A549 (cell line): ENCODE data around the gene ADCY4.

Experiments
- BHLHE40 ChIP-seq: IDR thresholded peaks from 2 replicates; pipeline ENCODE4 v1.6.1; 2012; ENCODE audit warnings: low read depth, low read length, inconsistent platforms
- CEBPB ChIP-seq, 2 experiments: fragments of >200 bp in 1 of 2; sonication (Bioruptor Twin) in 1 of 2; formaldehyde crosslinking in 1 of 2; IDR thresholded peaks; 2 replicates each; pipeline ENCODE4 v1.6.1; 2012 to 2016
- CTCF ChIP-seq: fragments of >200 bp; sonication (Bioruptor Twin); formaldehyde crosslinking; IDR thresholded peaks from 3 replicates; pipeline ENCODE4 v1.5.1; 2016
- E2F6 ChIP-seq: IDR thresholded peaks from 2 replicates; pipeline ENCODE4 v1.6.1; 2012; ENCODE audit warnings: low read depth, borderline replicate concordance
- ELK1 ChIP-seq: fragments of 150-350 bp; IDR thresholded peaks from 2 replicates; pipeline ENCODE4 v1.6.1; 2014; ENCODE audit warnings: low read depth, mild to moderate bottlenecking, low read length
- EP300 ChIP-seq, 2 experiments: fragments of >200 bp; sonication (Bioruptor Twin); formaldehyde crosslinking; IDR thresholded peaks; 2 replicates in 1 of 2; 3 replicates in 1 of 2; pipeline ENCODE4 v1.6.1; 2016 to 2017
- KDM5A ChIP-seq: fragments of 200-600 bp; sonication (generic); IDR thresholded peaks from 2 replicates; pipeline ENCODE4 v1.6.1; 2016; ENCODE audit warnings: antibody characterized with exemption, mild to moderate bottlenecking
- PBX3 ChIP-seq: IDR thresholded peaks from 2 replicates; pipeline ENCODE4 v1.6.1; 2012
- POLR2A ChIP-seq: IDR thresholded peaks from 2 replicates; pipeline ENCODE4 v1.6.1; 2012; ENCODE audit warnings: mild to moderate bottlenecking, low read length
- RCOR1 ChIP-seq: fragments of 150-350 bp; IDR thresholded peaks from 2 replicates; pipeline ENCODE4 v1.6.1; 2014; ENCODE audit warnings: antibody characterized with exemption, low read length, low read depth
- TF ChIP-seq, protein P1 (sequence below): fragments of 200-600 bp; sonication (generic); IDR thresholded peaks from 2 replicates; pipeline ENCODE4 v1.6.1; 2016; ENCODE audit warnings: antibody characterized with exemption, mild to moderate bottlenecking, moderate library complexity

GRCh38 chr14:24364841-24365240 lies 30.0 kb upstream of the ADCY4 start:
- no peak for TF ChIP-seq POLR2A
- no peak for TF ChIP-seq CTCF
- TF ChIP-seq EP300 (IDR thresholded peaks at IDR 0.05) = no peak
- TF ChIP-seq PBX3 = no peak
- TF ChIP-seq CEBPB (IDR thresholded peaks at IDR 0.05) = no peak
- TF ChIP-seq RCOR1 = no peak
- TF ChIP-seq KDM5A = no peak
- TF ChIP-seq, protein P1, sequence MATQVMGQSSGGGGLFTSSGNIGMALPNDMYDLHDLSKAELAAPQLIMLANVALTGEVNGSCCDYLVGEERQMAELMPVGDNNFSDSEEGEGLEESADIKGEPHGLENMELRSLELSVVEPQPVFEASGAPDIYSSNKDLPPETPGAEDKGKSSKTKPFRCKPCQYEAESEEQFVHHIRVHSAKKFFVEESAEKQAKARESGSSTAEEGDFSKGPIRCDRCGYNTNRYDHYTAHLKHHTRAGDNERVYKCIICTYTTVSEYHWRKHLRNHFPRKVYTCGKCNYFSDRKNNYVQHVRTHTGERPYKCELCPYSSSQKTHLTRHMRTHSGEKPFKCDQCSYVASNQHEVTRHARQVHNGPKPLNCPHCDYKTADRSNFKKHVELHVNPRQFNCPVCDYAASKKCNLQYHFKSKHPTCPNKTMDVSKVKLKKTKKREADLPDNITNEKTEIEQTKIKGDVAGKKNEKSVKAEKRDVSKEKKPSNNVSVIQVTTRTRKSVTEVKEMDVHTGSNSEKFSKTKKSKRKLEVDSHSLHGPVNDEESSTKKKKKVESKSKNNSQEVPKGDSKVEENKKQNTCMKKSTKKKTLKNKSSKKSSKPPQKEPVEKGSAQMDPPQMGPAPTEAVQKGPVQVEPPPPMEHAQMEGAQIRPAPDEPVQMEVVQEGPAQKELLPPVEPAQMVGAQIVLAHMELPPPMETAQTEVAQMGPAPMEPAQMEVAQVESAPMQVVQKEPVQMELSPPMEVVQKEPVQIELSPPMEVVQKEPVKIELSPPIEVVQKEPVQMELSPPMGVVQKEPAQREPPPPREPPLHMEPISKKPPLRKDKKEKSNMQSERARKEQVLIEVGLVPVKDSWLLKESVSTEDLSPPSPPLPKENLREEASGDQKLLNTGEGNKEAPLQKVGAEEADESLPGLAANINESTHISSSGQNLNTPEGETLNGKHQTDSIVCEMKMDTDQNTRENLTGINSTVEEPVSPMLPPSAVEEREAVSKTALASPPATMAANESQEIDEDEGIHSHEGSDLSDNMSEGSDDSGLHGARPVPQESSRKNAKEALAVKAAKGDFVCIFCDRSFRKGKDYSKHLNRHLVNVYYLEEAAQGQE = no peak
- no peak for TF ChIP-seq E2F6
- no peak for TF ChIP-seq ELK1
- no peak for TF ChIP-seq BHLHE40
